Measurements from ENCODE around the gene ANKHD1. TPM values are rescaled to one million over a fixed set of nuclear protein-coding genes. Genes with fewer than 3 reads are reported as not detected.
"Not testable (repeated sequence)": the region's sequence is repeated elsewhere in the genome, so short reads cannot be mapped to it uniquely, and the experiment has no call there.

ANKHD1 gene
- total RNA-seq, 1 donor from 2014 or later = 73.0 TPM

DNA sequence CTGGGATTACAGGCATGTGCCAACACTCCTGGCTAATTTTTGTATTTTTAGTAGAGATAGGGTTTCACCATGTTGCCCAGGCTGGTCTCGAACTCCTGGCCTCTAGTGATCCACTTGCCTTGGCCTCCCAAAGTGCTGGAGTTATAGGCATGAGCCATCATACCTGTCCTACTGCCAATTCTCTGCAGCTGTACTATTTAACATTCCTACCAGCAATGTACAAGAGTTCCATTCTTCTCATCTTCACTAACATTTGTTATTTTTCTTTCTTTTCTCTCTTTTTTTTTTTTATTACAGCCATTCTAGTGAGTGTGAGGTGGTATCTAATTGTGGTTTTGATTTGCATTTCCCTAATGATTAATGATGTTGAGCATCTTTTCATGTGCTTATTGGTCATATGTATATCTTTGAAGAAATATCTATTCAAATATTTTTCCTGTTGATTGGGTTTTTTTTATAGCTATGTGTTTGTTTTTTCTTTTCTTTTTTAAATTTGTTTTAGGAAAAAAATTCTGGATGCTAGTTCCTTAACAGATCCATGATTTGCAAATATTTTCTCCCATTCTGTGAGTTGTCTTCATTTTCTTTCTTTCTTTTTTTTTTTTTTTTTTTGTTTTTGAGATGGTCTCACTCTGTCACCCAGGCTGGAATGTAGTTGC is 17.4 kb downstream of the ANKHD1 start:
- intact Hi-C loops (cut with DNase I) = no loop called here
- no peak for DNase-seq (ENCODE audit: low spot score)

DNA sequence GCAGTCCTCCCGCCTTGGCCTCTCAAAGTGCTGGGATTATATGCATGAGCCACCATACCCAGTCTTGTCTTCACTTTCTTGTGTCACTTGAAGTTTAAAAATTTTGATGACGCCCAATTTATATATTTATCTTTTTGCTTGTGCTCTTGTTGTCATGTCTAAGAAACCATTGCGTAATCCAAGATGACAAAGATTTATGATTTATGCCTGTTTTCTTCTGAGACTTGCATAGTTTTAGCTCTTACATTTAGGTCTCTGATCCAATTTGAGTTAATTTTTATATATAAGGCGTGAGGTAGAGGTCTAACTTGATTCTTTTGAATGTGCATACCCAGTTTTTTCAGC is 18.6 kb downstream of the ANKHD1 start:
- DNase-seq (ENCODE audit: low spot score) = no peak
- intact Hi-C loops (cut with DNase I) = no loop called here

DNA sequence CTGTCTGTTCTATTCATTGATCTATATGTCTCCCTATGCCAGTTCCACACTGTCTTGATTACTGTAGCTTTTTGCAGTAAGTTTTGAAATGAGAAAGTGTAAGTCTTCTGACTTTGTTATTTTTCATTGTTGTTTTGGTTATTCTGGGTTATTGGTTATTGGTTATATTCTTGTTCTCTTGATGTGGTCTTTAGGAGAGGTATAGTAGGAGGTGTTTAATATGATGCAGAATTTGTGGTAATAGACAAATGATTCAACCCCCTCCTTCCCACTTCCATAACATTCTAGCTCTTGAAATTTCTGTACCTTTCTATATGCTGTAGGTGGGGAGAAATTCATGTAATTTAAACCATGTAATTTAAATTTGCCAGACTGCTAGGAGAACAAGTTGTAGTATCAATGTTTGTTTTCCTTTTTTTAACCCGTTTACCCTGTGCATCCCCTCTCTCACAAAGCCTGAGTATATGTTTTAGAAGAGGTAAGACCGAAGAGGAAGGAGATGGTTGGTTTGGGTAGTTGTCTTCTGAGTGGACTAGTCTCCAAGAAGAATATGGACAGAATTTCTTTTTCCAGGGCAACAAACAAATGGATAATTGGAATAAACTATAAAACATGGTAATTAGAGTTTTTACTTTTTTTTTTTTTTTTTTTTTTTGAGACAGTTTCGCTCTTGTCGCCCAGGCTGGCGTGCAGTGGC is 19.2 kb downstream of the ANKHD1 start:
- DNase-seq (ENCODE audit: low spot score) = no peak
- intact Hi-C loops (cut with DNase I) = no loop called here

DNA sequence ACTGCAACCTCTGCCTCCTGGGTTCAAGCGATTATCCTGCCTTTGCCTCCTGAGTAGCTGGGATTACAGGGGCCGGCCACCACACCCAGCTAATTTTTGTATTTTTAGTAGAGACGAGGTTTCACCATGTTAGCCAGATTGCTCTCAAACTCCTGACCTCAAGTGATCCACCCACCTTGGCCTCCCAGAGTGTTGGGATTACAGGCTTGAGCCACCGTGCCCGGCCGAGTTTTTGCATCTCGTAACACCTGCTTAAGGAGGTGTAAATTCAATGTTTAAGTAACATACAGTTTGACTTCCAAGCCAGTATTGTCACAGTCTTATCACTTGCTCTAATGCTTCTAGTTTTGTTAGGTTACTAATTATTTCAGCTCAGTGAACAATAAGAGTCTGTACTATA is 19.7 kb downstream of the ANKHD1 start:
- intact Hi-C loops (cut with DNase I); DNase-seq (ENCODE audit: low spot score): not testable (repeated sequence)

DNA sequence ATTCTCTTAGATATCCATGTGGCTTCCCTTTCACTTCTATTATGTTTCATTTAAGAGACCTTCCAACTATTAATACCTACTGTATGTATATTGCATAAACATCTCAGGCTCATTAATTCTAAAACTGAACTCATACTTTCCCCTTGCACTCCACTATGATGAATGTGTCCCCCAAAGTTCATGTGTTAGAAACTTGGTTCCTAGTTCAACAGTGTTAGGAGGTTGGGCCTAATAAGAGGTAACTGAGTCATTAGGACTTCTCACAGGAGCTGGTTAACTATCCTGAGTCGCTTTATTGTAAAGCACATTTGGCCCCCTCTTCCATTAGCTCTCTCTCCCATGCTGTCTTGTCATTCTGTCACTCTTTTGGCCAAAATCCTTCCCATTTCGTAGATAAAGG is 22.0 kb downstream of the ANKHD1 start:
- intact Hi-C loops (cut with DNase I) = no loop called here
- no peak for DNase-seq (ENCODE audit: low spot score)

DNA sequence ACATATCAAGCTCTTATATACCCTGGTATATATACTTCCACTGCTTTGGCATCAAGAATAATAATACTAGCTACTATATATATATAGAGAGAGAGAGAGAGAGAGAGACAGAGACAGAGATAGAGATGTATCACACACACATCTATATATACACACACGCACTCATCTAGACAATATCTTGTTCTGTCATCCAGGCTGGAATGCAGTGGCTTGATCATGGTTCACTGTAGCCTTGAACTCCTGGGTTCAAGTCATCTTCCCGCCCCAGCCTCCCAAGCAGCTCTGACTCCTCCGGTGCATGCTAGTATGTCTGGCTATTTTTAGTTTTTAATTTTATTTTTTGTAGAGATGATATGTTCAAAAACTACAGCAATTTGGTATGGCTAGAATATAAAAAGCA is 22.5 kb downstream of the ANKHD1 start:
- DNase-seq (ENCODE audit: low spot score) = no peak
- intact Hi-C loops (cut with DNase I) = no loop called here

DNA sequence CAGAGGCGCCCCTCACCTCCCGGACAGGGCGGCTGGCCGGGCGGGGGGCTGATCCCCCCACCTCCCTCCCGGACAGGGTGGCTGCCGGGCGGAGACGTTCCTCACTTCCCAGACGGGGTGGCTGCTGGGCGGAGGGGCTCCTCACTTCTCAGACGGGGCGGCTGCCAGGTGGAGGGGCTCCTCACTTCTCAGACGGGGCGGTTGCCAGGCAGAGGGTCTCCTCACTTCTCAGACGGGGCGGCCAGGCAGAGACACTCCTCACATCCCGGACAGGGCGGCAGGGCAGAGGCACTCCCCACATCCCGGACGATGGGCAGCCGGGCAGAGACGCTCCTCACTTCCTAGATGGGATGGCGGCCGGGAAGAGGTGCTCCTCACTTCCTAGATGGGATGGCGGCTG is 26.1 kb downstream of the ANKHD1 start:
- DNase-seq (ENCODE audit: low spot score); intact Hi-C loops (cut with DNase I): not testable (repeated sequence)

DNA sequence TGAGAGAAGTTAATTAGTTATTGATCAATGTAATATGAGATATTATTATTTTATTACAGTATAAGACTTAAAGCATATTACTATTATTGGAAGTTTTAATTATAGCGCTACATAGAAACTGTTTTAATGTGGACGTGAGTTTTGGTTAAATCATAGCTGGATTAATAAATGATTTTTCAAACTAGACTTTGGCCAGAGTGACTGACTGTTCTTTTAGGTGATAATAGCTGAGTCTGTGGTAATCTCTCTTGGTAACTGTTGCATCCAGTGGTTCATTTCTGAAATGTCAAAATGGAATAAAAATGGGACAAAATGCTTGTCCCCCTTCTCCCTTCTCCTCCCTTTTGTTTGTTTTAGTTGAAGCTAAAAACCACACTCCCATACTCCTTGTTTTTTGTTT is 28.1 kb downstream of the ANKHD1 start:
- no peak for DNase-seq (ENCODE audit: low spot score)
- intact Hi-C loops (cut with DNase I) = no loop called here

- DNase-seq (ENCODE audit: low spot score) = no peak
- intact Hi-C loops (cut with DNase I) = no loop called here
These were observed 30.6 kb downstream of the ANKHD1 start for GRCh38 chr5:140432212-140432611.

DNA sequence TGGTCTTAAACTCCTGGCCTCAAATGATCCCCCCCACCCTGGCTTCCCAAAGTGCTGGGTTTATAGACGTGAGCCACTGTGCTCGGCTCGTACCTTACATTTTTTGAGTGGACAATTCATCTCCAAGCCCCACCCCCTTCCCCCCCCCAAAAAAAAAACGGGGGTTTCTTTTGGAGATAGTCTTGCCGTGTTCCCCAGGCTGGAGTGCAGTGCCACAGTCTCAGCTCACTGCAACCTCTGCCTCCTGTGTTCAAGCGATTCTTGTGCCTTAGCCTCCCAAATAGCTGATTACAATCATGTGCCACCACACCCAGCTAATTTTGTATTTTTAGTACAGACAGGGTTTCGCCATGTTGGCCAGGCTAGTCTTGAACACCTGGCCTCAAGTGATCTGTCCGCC is 31.3 kb downstream of the ANKHD1 start:
- no peak for DNase-seq (ENCODE audit: low spot score)
- intact Hi-C loops (cut with DNase I) = no loop called here

GRCh38 chr5:140457368-140457767 is 55.7 kb downstream of the ANKHD1 start:
- intact Hi-C loops (cut with DNase I); DNase-seq (ENCODE audit: low spot score): not testable (repeated sequence)

DNA sequence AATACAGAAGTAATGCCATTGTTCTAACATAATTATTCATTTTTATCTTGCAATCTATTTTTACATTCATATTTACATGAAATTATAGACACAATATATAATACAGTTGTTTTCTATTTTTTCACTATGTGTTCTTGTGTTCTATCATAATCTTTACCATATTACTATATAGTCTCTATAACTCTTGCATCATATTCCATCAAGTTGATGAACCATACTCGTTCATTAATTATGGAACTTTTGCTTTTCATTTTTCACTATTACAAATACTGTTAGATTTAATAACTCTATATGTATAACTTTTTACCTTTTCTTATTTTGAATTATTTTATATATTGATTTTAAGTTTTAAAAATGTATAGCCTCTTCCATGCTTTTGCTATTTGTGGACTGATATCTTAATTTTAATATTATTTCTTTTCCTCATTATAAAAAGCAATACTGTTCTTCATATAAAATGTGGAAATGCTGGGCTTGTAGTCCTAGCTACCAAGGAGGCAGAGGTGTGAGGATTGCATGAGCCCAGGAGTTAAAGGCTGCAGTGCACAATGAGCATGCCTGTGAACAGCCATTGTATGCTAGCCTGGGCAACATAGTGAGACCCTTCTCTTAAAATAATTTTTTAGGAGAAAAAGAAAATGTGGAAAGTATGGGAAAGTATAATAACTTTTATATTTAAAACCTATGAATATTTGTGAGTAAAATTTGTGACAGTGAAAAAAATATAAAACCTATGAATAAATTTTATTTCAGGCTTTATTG is 65.5 kb downstream of the ANKHD1 start:
- intact Hi-C loops (cut with DNase I) = no loop called here
- DNase-seq (ENCODE audit: low spot score) = no peak

- DNase-seq (ENCODE audit: low spot score) = no peak
- intact Hi-C loops (cut with DNase I) = no loop called here
These were observed 66.6 kb downstream of the ANKHD1 start for GRCh38 chr5:140468188-140468587.

DNA sequence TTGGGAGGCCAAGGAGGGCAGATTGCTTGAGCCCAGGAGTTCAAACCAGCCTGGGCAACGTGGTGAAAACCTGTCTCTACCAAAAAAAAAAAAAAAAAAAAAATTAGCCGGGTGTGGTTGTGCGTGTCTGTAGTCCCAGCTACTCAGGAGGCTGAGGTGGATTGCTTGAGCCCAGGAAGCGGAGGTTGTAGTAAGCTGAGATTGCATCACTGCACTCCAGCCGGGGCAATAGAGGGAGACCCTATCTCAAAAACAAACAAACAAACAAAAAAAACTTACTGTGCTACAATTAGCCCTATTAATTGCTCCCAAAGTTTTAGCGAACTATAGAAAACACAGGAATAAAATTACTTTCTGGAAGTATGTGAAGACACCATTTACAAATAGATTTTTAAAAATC is 67.6 kb downstream of the ANKHD1 start:
- intact Hi-C loops (cut with DNase I) = no loop called here
- DNase-seq (ENCODE audit: low spot score) = no peak

DNA sequence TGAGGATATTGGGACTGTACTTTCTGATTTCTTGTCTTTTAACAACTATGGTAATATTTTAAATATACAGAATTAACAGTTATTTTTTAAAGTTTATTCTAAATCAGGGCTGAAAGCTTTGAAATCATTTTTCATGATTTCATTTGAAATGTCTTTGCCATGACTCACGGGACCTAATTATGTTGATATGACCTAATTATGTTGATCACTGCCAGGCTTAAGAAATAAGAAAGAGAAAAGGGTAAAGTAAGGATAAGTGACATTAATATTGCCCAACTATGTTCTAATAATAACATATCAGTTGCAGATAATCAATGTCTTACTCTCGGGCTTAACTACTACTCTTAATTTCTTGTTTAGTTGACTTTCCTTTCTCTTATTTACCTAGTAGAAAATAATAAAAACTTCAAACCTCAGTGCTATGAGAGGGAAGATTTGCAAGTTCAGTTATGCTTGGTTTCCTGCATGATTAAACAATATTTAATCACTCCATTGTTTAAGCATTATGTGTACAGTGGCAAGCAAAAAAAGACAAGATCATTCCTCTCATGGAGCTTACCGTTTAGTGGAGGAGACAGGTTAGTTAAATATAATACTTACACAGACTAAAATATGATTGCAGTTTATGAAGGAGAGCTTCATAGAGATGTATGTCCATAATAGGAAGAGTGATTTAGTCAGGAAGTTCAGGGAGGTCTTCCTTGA is 78.8 kb downstream of the ANKHD1 start:
- DNase-seq (ENCODE audit: low spot score) = no peak
- intact Hi-C loops (cut with DNase I) = loop anchor here (10.0 kb wide), 1 partner anchor 54 kb away; no protein-coding TSS in a partner anchor

GRCh38 chr5:140481758-140482157 is 80.1 kb downstream of the ANKHD1 start:
- intact Hi-C loops (cut with DNase I) = loop anchor here (10.0 kb wide), 1 partner anchor 53 kb away; no protein-coding TSS in a partner anchor
- no peak for DNase-seq (ENCODE audit: low spot score)

DNA sequence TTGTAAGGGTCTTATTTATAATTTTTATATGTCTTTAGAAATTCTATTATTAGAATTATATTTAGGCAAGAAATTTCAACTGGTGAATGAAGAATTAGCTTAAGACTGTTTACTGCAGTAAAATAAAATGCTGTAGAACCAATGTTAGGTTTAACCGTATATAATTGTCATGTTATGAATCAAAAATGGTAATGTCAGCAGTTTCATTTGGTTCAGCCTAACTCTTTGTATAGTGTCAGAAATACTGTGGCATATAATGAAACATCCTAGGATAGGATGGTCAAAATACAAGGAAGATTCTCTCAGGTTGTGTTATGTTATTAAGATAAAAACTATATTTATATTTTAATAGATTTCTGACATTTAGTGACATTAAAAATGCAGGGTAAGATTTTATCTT is 81.4 kb downstream of the ANKHD1 start:
- intact Hi-C loops (cut with DNase I) = loop anchor here (10.0 kb wide), 1 partner anchor 52 kb away; no protein-coding TSS in a partner anchor
- no peak for DNase-seq (ENCODE audit: low spot score)

GRCh38 chr5:140488141-140488540 is 86.5 kb downstream of the ANKHD1 start:
- not testable (repeated sequence) for DNase-seq (ENCODE audit: low spot score)
- intact Hi-C loops (cut with DNase I) = loop anchor here (10.0 kb wide), 1 partner anchor 47 kb away; no protein-coding TSS in a partner anchor

GRCh38 chr5:140488914-140489313 is 87.3 kb downstream of the ANKHD1 start:
- DNase-seq (ENCODE audit: low spot score) = no peak
- intact Hi-C loops (cut with DNase I) = loop anchor here (10.0 kb wide), 1 partner anchor 46 kb away; no protein-coding TSS in a partner anchor

GRCh38 chr5:140497897-140498296 is 96.3 kb downstream of the ANKHD1 start:
- intact Hi-C loops (cut with DNase I) = no loop called here
- no peak for DNase-seq (ENCODE audit: low spot score)

Data from cardiac septum (tissue), 1 donor.